K562 (cell line): Measurements from ENCODE around the gene NVL. TPM values are rescaled to one million over a fixed set of nuclear protein-coding genes. Genes with fewer than 3 reads are reported as not detected.

Experiments used
- C11orf30 ChIP-seq: fragments of 450-650 bp; IDR thresholded peaks from 2 replicates; pipeline ENCODE4 v1.6.1; 2016; ENCODE audit warnings: low read depth, mild to moderate bottlenecking
- CHCHD3 ChIP-seq: fragments of 250-450 bp; sonication (Bioruptor Pico); IDR thresholded peaks from 2 replicates; pipeline ENCODE4 v2.1.2; 2022; ENCODE audit warnings: mild to moderate bottlenecking
- THRAP3 ChIP-seq: fragments of 450-650 bp; IDR thresholded peaks from 2 replicates; pipeline ENCODE4 v1.6.1; 2016; ENCODE audit warnings: mild to moderate bottlenecking, inconsistent platforms, borderline replicate concordance
- ZNF589 ChIP-seq: fragments of 200-800 bp; sonication (Bioruptor generic); IDR thresholded peaks from 2 replicates; pipeline ENCODE4 v1.6.1; 2016; ENCODE audit warnings: low read depth, missing genetic modification characterization, missing compliant biosample characterization
- polyA plus RNA-seq, 8 experiments: library from polyadenylated mRNA; depleted of rRNA in 4 of 8; stranded (reverse) in 5 of 8; unstranded in 3 of 8; fragments of >200 nt; fragmentation: Nextera tagmentation in 2 of 8; fragmentation: Illumina TruSeq in 1 of 8; extraction: Ambion mirVana in 2 of 8; extraction: Trizol in 1 of 8; gene quantifications; 2 replicates each; pipeline versions ENCODE4 v1.2.1 to v1.2.3, GENCODE V29; 2011 to 2014; ENCODE audit warnings: inconsistent platforms in 1 of 8, missing spikeins in 1 of 8
- total RNA-seq, 7 experiments: library from RNA; depleted of rRNA in 6 of 7; stranded (reverse); fragments of >200 nt in 6 of 7; fragmentation: Illumina TruSeq in 2 of 7; extraction: Trizol in 2 of 7; gene quantifications; 2 replicates each; pipeline versions ENCODE4 v1.2.1 to v1.2.3, GENCODE V29; 2011 to 2021; ENCODE audit warnings: low replicate concordance in 1 of 7
- TF ChIP-seq, protein P1 (sequence below): fragments of 250-450 bp; sonication (Bioruptor Pico); IDR thresholded peaks from 2 replicates; pipeline ENCODE4 v1.8.0; 2022; ENCODE audit warnings: moderate library complexity, mild to moderate bottlenecking, inconsistent platforms
- TF ChIP-seq, protein P2 (sequence below), 2 experiments: fragments of 450-650 bp; IDR thresholded peaks; 2 replicates each; pipeline ENCODE4 v1.6.1; 2016; ENCODE audit warnings: mild to moderate bottlenecking in 2 of 2, borderline replicate concordance in 1 of 2, low read depth in 1 of 2, moderate library complexity in 1 of 2

The NVL gene
- total and polyA plus RNA-seq, 9 of the 15 experiments (the other 6 are each of a cell fraction or from before 2014, with no cell fraction given) = 32.5 to 86.6 (median 62.9) TPM

DNA sequence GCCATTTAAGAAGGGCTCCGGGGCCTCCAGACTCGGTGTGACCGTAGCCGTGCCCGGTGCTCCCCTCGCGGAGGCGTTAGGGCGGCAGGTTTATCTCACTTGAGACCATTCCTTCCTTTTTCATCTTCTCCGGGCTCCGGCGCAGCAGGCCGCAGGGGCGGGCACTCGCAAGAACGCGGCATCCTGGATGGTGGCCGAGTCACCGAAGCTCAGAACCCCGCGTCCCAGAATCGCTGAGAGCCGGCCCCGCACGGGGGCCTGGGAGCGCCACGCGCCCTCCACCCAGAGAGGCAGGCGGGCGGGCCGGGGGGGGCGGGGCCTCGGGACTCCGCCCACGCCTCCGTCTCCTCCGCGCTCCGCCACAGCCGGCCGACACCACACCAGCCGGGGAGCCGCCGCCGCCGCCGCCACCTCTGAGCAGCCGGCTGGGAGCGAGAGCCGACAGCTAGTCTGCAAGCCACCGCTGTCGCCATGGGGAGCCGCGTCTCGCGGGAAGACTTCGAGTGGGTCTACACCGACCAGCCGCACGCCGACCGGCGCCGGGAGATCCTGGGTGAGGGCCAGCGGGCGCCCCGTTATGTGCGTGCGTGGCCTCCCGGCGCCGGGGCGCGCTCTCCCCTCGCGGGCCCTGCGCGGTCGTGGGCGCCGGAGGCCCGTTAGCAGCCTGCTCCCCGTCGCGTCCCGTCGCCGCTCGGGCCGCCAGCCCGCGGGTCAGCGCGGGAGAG, 146.9 kb downstream of the NVL start, which contains the start of gene DEGS1 (continued):
- TF ChIP-seq, protein P1, sequence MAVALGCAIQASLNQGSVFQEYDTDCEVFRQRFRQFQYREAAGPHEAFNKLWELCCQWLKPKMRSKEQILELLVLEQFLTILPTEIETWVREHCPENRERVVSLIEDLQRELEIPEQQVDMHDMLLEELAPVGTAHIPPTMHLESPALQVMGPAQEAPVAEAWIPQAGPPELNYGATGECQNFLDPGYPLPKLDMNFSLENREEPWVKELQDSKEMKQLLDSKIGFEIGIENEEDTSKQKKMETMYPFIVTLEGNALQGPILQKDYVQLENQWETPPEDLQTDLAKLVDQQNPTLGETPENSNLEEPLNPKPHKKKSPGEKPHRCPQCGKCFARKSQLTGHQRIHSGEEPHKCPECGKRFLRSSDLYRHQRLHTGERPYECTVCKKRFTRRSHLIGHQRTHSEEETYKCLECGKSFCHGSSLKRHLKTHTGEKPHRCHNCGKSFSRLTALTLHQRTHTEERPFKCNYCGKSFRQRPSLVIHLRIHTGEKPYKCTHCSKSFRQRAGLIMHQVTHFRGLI (CRISPR knock-in tag) = no peak
- TF ChIP-seq THRAP3 (no peak), ZNF589 (CRISPR knock-in tag) (no peak), C11orf30 (no peak), CHCHD3 (0 out of 2 replicates have a peak, but pooled peaks have one; percentile 47)
- TF ChIP-seq, protein P2, sequence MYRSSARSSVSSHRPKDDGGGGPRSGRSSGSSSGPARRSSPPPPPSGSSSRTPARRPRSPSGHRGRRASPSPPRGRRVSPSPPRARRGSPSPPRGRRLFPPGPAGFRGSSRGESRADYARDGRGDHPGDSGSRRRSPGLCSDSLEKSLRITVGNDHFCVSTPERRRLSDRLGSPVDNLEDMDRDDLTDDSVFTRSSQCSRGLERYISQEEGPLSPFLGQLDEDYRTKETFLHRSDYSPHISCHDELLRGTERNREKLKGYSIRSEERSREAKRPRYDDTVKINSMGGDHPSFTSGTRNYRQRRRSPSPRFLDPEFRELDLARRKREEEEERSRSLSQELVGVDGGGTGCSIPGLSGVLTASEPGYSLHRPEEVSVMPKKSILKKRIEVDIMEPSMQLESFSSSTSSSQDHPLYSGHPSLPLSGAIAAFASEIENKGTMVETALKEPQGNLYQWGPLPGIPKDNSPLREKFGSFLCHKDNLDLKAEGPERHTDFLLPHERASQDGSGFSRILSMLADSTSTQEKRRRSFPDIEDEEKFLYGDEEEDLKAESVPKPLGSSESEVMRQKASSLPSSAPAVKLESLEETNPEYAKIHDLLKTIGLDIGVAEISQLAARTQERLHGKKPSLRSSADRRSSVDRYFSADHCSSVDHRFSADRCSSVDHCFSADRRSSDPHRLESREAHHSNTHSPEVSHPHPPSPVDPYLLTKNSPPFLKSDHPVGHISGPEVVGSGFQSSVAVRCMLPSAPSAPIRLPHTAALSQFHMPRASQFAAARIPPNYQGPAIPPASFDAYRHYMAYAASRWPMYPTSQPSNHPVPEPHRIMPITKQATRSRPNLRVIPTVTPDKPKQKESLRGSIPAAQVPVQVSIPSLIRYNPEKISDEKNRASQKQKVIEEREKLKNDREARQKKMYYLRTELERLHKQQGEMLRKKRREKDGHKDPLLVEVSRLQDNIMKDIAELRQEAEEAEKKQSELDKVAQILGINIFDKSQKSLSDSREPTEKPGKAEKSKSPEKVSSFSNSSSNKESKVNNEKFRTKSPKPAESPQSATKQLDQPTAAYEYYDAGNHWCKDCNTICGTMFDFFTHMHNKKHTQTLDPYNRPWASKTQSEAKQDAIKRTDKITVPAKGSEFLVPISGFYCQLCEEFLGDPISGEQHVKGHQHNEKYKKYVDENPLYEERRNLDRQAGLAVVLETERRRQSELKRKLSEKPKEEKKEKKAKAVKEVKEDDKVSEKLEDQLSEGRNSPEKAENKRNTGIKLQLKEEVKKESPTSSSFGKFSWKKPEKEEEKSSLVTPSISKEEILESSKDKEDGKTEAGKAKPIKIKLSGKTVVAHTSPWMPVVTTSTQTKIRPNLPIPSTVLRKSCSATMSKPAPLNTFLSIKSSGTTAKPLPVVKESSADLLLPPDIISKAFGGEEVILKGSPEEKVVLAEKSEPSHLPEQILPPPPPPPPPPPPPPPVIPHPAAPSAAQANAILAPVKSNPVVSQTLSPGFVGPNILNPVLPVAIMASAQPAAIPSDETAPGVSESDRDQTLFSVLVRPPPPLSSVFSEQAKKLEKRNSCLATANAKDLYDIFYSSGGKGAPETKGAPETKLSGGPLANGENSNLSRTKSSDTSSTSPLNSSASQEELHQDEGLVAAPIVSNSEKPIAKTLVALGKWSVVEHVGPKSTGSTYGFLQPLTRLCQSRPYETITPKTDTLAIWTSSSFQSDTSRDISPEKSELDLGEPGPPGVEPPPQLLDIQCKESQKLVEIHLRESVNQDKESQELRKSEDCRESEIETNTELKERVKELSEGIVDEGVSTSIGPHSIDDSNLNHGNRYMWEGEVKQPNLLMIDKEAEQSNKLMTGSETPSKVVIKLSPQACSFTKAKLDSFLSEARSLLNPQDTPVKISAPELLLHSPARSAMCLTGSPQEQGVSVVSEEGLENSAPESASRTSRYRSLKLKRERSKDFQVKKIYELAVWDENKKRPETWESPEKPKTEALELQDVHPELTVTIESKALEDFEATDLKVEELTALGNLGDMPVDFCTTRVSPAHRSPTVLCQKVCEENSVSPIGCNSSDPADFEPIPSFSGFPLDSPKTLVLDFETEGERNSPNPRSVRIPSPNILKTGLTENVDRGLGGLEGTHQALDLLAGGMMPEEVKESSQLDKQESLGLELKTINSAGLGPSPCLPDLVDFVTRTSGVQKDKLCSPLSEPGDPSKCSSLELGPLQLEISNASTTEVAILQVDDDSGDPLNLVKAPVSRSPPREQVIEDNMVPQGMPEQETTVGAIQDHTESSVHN (IDR thresholded peaks at IDR 0.05; ENCODE audit: borderline replicate concordance in 1 of 2, low read depth in 1 of 2) = no peak
